KMS-11 (cell line): ENCODE measurements around the gene ITGA1.

ENCODE experiments used
- H2AFZ ChIP-seq: fragments of 200-600 bp; sonication (generic); 2 replicates; pipeline ENCODE4 v1.6.1; 2016; ENCODE audit warnings: antibody characterized with exemption, mixed run types, low read depth
- H3K27ac ChIP-seq: fragments of 200-600 bp; sonication (generic); 2 replicates; pipeline ENCODE4 v1.6.1; 2016; ENCODE audit warnings: mild to moderate bottlenecking, mixed run types
- H3K27me3 ChIP-seq: fragments of 200-600 bp; sonication (generic); 2 replicates; pipeline ENCODE4 v1.6.1; 2017; ENCODE audit warnings: mild to moderate bottlenecking, low read depth, mixed run types, moderate library complexity; ENCODE audit not compliant: insufficient read depth
- H3K36me3 ChIP-seq: fragments of 200-600 bp; sonication (generic); 2 replicates; pipeline ENCODE4 v1.6.1; 2017; ENCODE audit warnings: mild to moderate bottlenecking, mixed run types; ENCODE audit not compliant: insufficient read depth
- H3K4me1 ChIP-seq: fragments of 200-600 bp; sonication (generic); 2 replicates; pipeline ENCODE4 v1.6.1; 2016; ENCODE audit warnings: mild to moderate bottlenecking, low read depth, mixed run types; ENCODE audit not compliant: poor library complexity, severe bottlenecking
- H3K4me2 ChIP-seq: fragments of 200-600 bp; sonication (generic); 2 replicates; pipeline ENCODE4 v1.7.0; 2016; ENCODE audit warnings: mild to moderate bottlenecking, mixed run types
- H3K4me3 ChIP-seq: fragments of 200-600 bp; sonication (generic); IDR thresholded peaks from 2 replicates; pipeline ENCODE4 v1.6.1; 2017; ENCODE audit warnings: low read depth, low read length, mixed read lengths; ENCODE audit not compliant: insufficient read depth
- H3K79me2 ChIP-seq: fragments of 200-600 bp; sonication (generic); 2 replicates; pipeline ENCODE4 v1.6.1; 2016; ENCODE audit warnings: low read depth, mixed run types; ENCODE audit not compliant: insufficient read depth
- H3K9ac ChIP-seq: fragments of 200-600 bp; sonication (generic); 2 replicates; pipeline ENCODE4 v1.6.1; 2016; ENCODE audit warnings: mild to moderate bottlenecking, mixed run types
- H4K20me1 ChIP-seq: fragments of 200-600 bp; sonication (generic); 2 replicates; pipeline ENCODE4 v1.6.1; 2016; ENCODE audit warnings: mild to moderate bottlenecking, mixed run types; ENCODE audit not compliant: insufficient read depth
- TF ChIP-seq, protein P1 (sequence below): fragments of 200-600 bp; sonication (generic); conservative IDR thresholded peaks from 2 replicates; pipeline ENCODE4 v1.6.1; 2017; ENCODE audit warnings: low read depth, mild to moderate bottlenecking, antibody characterized with exemption, low read length, moderate library complexity, mixed read lengths

ITGA1 gene

GRCh38 chr5:52915176-52915875, 127.6 kb downstream of the ITGA1 start:
- H3K27ac ChIP-seq = no peak overlapping the region
- no peaks in the 10 kb centered on the region for H3K27me3 ChIP-seq
- no peaks in the 10 kb centered on the region for H3K36me3 ChIP-seq
- no peaks in the 10 kb centered on the region for H4K20me1 ChIP-seq
- TF ChIP-seq, protein P1, sequence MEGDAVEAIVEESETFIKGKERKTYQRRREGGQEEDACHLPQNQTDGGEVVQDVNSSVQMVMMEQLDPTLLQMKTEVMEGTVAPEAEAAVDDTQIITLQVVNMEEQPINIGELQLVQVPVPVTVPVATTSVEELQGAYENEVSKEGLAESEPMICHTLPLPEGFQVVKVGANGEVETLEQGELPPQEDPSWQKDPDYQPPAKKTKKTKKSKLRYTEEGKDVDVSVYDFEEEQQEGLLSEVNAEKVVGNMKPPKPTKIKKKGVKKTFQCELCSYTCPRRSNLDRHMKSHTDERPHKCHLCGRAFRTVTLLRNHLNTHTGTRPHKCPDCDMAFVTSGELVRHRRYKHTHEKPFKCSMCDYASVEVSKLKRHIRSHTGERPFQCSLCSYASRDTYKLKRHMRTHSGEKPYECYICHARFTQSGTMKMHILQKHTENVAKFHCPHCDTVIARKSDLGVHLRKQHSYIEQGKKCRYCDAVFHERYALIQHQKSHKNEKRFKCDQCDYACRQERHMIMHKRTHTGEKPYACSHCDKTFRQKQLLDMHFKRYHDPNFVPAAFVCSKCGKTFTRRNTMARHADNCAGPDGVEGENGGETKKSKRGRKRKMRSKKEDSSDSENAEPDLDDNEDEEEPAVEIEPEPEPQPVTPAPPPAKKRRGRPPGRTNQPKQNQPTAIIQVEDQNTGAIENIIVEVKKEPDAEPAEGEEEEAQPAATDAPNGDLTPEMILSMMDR = peak; percentile 93
- no peaks in the 10 kb centered on the region for H3K79me2 ChIP-seq
- no peaks in the 10 kb centered on the region for H3K4me1 ChIP-seq
- H3K9ac ChIP-seq = no peak overlapping the region
- H3K4me3 ChIP-seq = no peak overlapping the region
- H3K4me2 ChIP-seq = peak overlapping the region; percentile 36; the same call in 1 of the 2 replicates
- H2AFZ ChIP-seq = peak overlapping the region; percentile 24; the same call in 1 of the 2 replicates

DNA sequence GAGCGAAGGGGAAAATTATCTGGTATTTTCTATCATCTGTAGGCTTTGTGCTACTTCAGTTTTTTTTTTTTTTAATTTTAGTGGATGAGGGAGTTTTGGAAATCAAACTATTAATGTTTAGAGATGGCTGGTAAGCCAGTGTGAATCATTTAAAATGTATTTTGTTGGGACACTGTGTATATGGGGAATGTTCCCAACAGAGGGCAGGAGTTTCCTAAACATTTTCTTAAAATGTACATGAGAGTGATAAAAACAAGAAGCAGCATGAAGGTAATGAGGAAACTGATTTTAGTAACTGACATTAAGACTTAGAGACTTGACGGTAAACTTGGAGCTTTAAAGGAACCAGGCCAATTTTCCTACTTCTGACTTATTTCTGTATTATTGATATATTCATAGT, 133.2 kb downstream of the ITGA1 start:
- TF ChIP-seq, protein P1 = no peak
- no peak overlapping the region for H2AFZ ChIP-seq
- no peak overlapping the region for H3K9ac ChIP-seq
- H3K79me2 ChIP-seq = no peaks in the 10 kb centered on the region
- H3K27me3 ChIP-seq = no peaks in the 10 kb centered on the region
- no peaks in the 10 kb centered on the region for H3K36me3 ChIP-seq
- H3K4me2 ChIP-seq = no peak overlapping the region
- no peaks in the 10 kb centered on the region for H3K4me1 ChIP-seq
- no peak overlapping the region for H3K4me3 ChIP-seq
- no peaks in the 10 kb centered on the region for H4K20me1 ChIP-seq
- H3K27ac ChIP-seq = no peak overlapping the region

GRCh38 chr5:52922384-52922783, 134.7 kb downstream of the ITGA1 start:
- H3K9ac ChIP-seq = no peak overlapping the region
- H4K20me1 ChIP-seq = no peaks in the 10 kb centered on the region
- H3K79me2 ChIP-seq = no peaks in the 10 kb centered on the region
- no peaks in the 10 kb centered on the region for H3K36me3 ChIP-seq
- H2AFZ ChIP-seq = no peak overlapping the region
- TF ChIP-seq, protein P1 = no peak
- H3K4me3 ChIP-seq = no peak overlapping the region
- H3K4me2 ChIP-seq = no peak overlapping the region
- H3K27ac ChIP-seq = no peak overlapping the region
- H3K4me1 ChIP-seq = no peaks in the 10 kb centered on the region
- H3K27me3 ChIP-seq = no peaks in the 10 kb centered on the region

DNA sequence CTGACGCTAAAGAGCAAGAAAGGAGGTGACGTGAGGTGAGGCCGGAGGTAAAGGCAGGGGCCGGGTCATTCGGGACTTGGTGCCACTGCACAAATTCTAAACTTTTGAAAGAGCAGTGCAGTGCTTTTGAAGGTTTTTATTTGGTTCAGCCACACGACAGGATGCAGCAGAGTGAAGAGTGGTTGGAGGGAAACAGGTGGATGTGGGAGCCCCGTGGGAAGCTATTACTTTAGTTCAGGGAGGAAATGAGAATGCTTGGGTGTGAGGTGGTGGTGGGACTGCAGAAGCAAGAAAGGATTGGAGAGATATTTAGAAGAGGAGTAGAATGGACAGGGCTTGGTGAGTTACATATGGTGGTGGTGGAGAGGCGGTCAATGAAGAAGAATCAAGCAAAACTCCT, 136.7 kb downstream of the ITGA1 start:
- H2AFZ ChIP-seq = no peak overlapping the region
- H3K27me3 ChIP-seq = no peaks in the 10 kb centered on the region
- H3K4me2 ChIP-seq = no peak overlapping the region
- no peaks in the 10 kb centered on the region for H4K20me1 ChIP-seq
- H3K79me2 ChIP-seq = no peaks in the 10 kb centered on the region
- H3K27ac ChIP-seq = no peak overlapping the region
- no peak overlapping the region for H3K9ac ChIP-seq
- no peaks in the 10 kb centered on the region for H3K36me3 ChIP-seq
- H3K4me1 ChIP-seq = no peaks in the 10 kb centered on the region
- TF ChIP-seq, protein P1 = no peak
- no peak overlapping the region for H3K4me3 ChIP-seq
